HG03354 (cell line): Measurements from ENCODE around the gene DNAI1.

Experiments used
- ATAC-seq: cut with Tn5 transposase; IDR thresholded peaks from one replicate; pipeline ENCODE4 v1.9.1; 2021; ENCODE audit warnings: mild to moderate bottlenecking; ENCODE audit not compliant: unreplicated experiment, poor library complexity, severe bottlenecking

DNAI1 gene

GRCh38 chr9:34553511-34554021 lies 95.0 kb downstream of the DNAI1 start:
- ATAC-seq: no peak

- no peak for ATAC-seq
These were observed 95.8 kb downstream of the DNAI1 start for GRCh38 chr9:34554211-34555001.

GRCh38 chr9:34555002-34555348 lies 96.4 kb downstream of the DNAI1 start:
- no peak for ATAC-seq

- ATAC-seq: no peak
These were observed 96.9 kb downstream of the DNAI1 start for GRCh38 chr9:34555500-34555899.

GRCh38 chr9:34555936-34556525 lies 97.4 kb downstream of the DNAI1 start:
- no peak for ATAC-seq

GRCh38 chr9:34556949-34557348 lies 98.3 kb downstream of the DNAI1 start:
- no peak for ATAC-seq

GRCh38 chr9:34557426-34558321 lies 99.1 kb downstream of the DNAI1 start:
- ATAC-seq: no peak

GRCh38 chr9:34558364-34558763 lies 99.8 kb downstream of the DNAI1 start:
- no peak for ATAC-seq

GRCh38 chr9:34558919-34559623 lies 100.5 kb downstream of the DNAI1 start:
- ATAC-seq: no peak

GRCh38 chr9:34559624-34560455 lies 101.2 kb downstream of the DNAI1 start:
- no peak for ATAC-seq

- ATAC-seq: no peak
These were observed 102.1 kb downstream of the DNAI1 start for GRCh38 chr9:34560599-34561214.

- ATAC-seq: no peak
These were observed 103.6 kb downstream of the DNAI1 start for GRCh38 chr9:34562135-34562745.

GRCh38 chr9:34563262-34563661 lies 104.7 kb downstream of the DNAI1 start:
- ATAC-seq: no peak

- ATAC-seq: no peak
These were observed 106.0 kb downstream of the DNAI1 start for GRCh38 chr9:34564617-34565016.

- no peak for ATAC-seq
These were observed 107.3 kb downstream of the DNAI1 start for GRCh38 chr9:34565856-34566255.

GRCh38 chr9:34566322-34566721 lies 107.7 kb downstream of the DNAI1 start:
- no peak for ATAC-seq

- ATAC-seq: no peak
These were observed 108.4 kb downstream of the DNAI1 start for GRCh38 chr9:34566972-34567371.

GRCh38 chr9:34568133-34568532 lies 109.5 kb downstream of the DNAI1 start:
- no peak for ATAC-seq
